Common myeloid progenitor, CD34-positive (primary cell): Measurements from ENCODE around the gene SLC25A43.

ENCODE experiments used
- CTCF ChIA-PET: fragments of 350-600 bp; sonication (Branson Sonifier 250); formaldehyde crosslinking; loops from one replicate; lab custom pipeline; 2021; ENCODE audit warnings: antibody characterized with exemption; lab: Charles Lee
- POLR2A ChIA-PET: fragments of 350-600 bp; sonication (Branson Sonifier 250); formaldehyde crosslinking; loops from one replicate; lab custom pipeline; 2021; ENCODE audit warnings: antibody characterized with exemption; lab: Charles Lee
- DNase-seq, 3 donors: peaks; one replicate each; pipeline versions ENCODE4 v3.0.0 to v3.0.0-alpha.2; 2013
- H3K27ac ChIP-seq, 2 experiments: 1 replicate in 1 of 2; 2 replicates in 1 of 2; pipeline ENCODE4 v1.7.0; 2013; ENCODE audit warnings: inconsistent platforms in 2 of 2, low read length in 2 of 2, mild to moderate bottlenecking in 2 of 2, low read depth in 1 of 2, moderate library complexity in 1 of 2; ENCODE audit not compliant: severe bottlenecking in 2 of 2, insufficient read depth in 1 of 2, poor library complexity in 1 of 2
- H3K27me3 ChIP-seq, 5 experiments: replicated peaks in 2 of 5; 1 replicate in 3 of 5; 2 replicates in 2 of 5; pipeline versions ENCODE4 v1.6.1 to v1.7.0; 2013; ENCODE audit warnings: low read length in 4 of 5, mild to moderate bottlenecking in 2 of 5, moderate library complexity in 2 of 5, inconsistent platforms in 1 of 5; ENCODE audit not compliant: insufficient read depth in 5 of 5, control insufficient read depth in 4 of 5
- H3K36me3 ChIP-seq, 4 experiments: 1 replicate in 2 of 4; 2 replicates in 2 of 4; pipeline versions ENCODE4 v1.6.1 to v1.7.0; 2013; ENCODE audit warnings: low read length in 3 of 4, control low read depth in 1 of 4, mild to moderate bottlenecking in 1 of 4; ENCODE audit not compliant: control insufficient read depth in 4 of 4, insufficient read depth in 4 of 4
- H3K4me1 ChIP-seq, 4 experiments: 1 replicate in 3 of 4; 2 replicates in 1 of 4; pipeline versions ENCODE4 v1.6.1 to v1.7.1; 2013; ENCODE audit warnings: low read length in 3 of 4, mild to moderate bottlenecking in 3 of 4, control low read depth in 1 of 4, inconsistent platforms in 1 of 4, moderate library complexity in 1 of 4; ENCODE audit not compliant: control insufficient read depth in 4 of 4, insufficient read depth in 4 of 4; ENCODE audit errors: control extremely low read depth in 1 of 4
- H3K4me3 ChIP-seq, 7 experiments: 1 replicate in 4 of 7; 2 replicates in 3 of 7; pipeline versions ENCODE4 v1.5.1 to v1.7.0; 2013; ENCODE audit warnings: mild to moderate bottlenecking in 7 of 7, low read length in 6 of 7, moderate library complexity in 6 of 7, inconsistent platforms in 2 of 7, low read depth in 2 of 7, control low read depth in 1 of 7; ENCODE audit not compliant: insufficient read depth in 4 of 7, control insufficient read depth in 1 of 7; ENCODE audit errors: extremely low read depth in 1 of 7
- H3K9me3 ChIP-seq, 5 experiments: 1 replicate in 4 of 5; 2 replicates in 1 of 5; pipeline versions ENCODE4 v1.6.1 to v1.7.1; 2013; ENCODE audit warnings: low read length in 4 of 5, mild to moderate bottlenecking in 2 of 5, inconsistent platforms in 1 of 5, low read depth in 1 of 5, moderate library complexity in 1 of 5; ENCODE audit not compliant: control insufficient read depth in 4 of 5, insufficient read depth in 2 of 5; ENCODE audit errors: control extremely low read depth in 1 of 5
- WGBS: methylation state at CpG from one replicate; pipeline ENCODE4 v1.1.5; 2013; ENCODE audit not compliant: insufficient coverage; 5-methylcytosine and 5-hydroxymethylcytosine counted together

The SLC25A43 gene

DNA sequence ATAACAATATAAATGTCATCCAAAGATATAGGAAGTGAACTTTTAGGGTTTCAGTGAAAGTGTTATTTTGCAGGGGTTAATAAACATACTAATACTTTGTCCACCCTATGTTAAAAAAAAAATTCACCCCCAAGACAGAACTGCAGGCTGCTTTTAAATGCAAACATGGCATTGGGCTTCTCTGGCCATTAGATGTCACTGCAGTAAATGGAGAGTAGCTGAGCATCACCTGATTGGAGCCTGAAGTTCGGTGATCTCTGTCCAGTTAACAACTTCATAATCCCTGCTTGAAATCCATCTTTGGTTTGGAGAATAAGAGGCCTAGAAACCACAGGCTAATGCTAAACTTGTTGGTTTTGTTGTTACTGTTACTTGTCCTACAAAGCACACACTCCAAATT is 18.7 kb downstream of the SLC25A43 start:
- H3K9me3 ChIP-seq, result no peaks in the 10 kb centered on the region
- no peak overlapping the region for H3K4me3 ChIP-seq
- no peaks in the 10 kb centered on the region for H3K4me1 ChIP-seq
- H3K36me3 ChIP-seq, result peaks cover 0 to 3% (median 0%) of the 10 kb centered on the region in 4 experiments
- no peak overlapping the region for H3K27ac ChIP-seq
- peaks cover 0 to 2% (median 0%) of the 10 kb centered on the region in 5 experiments for H3K27me3 ChIP-seq
- CTCF ChIA-PET, result interaction anchor here (0.6 to 2.4 kb wide), 7 partner anchors 9 to 95 kb away, joined by 3 to 8 read pairs (median 4); no protein-coding TSS in a partner anchor
- 38% methylated on average over 1 of the region's 1 CpG for WGBS
- POLR2A ChIA-PET, result no interaction called here
- DNase-seq, result peak in 2 of 3 donors; percentile 53 to 57

DNA sequence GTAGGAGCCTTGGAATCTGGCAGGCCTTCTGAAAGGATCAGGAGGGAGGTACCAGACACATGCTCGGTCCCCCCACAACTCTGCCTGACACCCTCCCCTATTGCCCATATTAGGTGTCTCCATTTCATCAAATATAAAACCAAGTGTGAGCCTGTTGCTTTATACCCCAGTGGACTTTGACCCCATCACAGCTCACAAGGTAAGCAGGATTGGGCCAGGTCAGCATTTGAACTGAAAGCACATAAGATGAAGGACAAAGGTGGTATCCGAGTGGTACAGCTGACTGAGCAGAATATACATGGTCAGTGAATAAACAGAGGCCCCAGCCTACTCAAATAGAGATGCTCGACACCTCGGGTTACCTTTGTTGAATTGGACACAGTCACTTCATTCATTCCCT is 20.0 kb downstream of the SLC25A43 start:
- no peaks in the 10 kb centered on the region for H3K4me1 ChIP-seq
- peaks cover 0 to 2% (median 0%) of the 10 kb centered on the region in 5 experiments for H3K27me3 ChIP-seq
- ChIA-PET POLR2A (no interaction called here), CTCF (interaction anchor here (0.9 to 1.5 kb wide), 4 partner anchors 8 to 69 kb away, joined by 4 to 6 read pairs (median 5); no protein-coding TSS in a partner anchor)
- H3K4me3 ChIP-seq, result no peak overlapping the region
- peaks cover 0 to 3% (median 0%) of the 10 kb centered on the region in 4 experiments for H3K36me3 ChIP-seq
- DNase-seq, result no peak
- H3K27ac ChIP-seq, result no peak overlapping the region
- no peaks in the 10 kb centered on the region for H3K9me3 ChIP-seq
- 92% methylated on average over 3 of the region's 4 CpGs for WGBS

DNA sequence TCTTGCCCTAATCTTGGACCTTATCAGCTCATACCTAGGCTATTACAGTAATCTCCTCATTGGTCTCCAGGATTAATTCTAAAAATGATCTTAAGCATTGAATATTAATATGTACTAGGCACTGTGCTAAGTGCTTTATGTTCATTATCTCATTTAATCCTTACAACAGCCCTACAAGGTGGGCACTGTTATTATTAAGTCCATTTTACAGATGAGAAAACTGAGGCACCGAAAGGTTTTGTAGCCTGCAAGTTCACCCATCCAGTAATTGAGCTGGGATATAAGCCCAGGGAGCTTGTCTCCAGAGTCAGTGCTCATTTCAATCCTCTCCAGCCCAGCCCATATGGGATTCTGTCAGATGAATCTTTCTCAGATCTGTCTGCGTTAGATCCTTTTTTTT is 20.8 kb downstream of the SLC25A43 start:
- POLR2A ChIA-PET, result no interaction called here
- CTCF ChIA-PET, result interaction anchor here (0.9 to 1.3 kb wide), 2 partner anchors 15 to 50 kb away, joined by 3 to 4 read pairs; no protein-coding TSS in a partner anchor

DNA sequence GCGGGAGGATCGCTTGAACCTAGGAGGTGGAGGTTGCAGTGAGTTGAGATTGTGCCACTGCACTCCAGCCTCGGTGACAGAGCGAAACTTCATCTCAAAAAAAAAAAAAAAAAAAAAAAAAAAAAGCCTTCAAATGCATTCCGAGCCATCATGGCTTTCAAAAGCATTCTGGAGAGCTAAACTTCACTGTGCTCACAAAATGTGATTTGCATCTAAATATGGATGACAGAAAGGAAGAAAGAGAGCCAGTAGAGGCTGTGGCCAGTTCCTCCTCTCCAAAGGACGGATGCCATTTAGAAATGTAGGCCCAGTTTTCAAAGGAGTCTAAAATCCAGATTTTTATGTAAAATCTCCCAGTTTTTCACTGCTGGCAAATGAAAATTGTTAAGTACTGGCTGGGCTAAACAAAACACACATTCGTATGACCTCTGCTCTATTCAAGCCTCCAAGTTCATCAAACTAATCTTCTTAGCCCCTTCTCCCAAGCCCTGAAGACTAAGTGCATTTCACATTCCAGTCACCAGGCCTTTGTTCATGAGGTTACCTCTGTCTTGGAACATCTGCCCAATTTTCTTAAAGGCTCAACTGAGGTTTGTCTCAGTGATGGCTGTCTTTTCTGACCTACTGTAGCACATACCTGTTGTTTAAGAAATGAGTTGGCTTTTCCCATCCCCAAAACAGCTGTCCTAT is 22.0 kb downstream of the SLC25A43 start:
- Histone ChIP-seq H3K9me3 (no peaks in the 10 kb centered on the region), H3K4me3 (no peak overlapping the region), H3K27me3 (peaks cover 0 to 2% (median 0%) of the 10 kb centered on the region in 5 experiments), H3K4me1 (peaks cover 0 to 10% (median 7%) of the 10 kb centered on the region in 4 experiments), H3K27ac (no peak overlapping the region), H3K36me3 (peaks cover 0 to 3% (median 0%) of the 10 kb centered on the region in 4 experiments)
- 81% methylated on average over 3 of the region's 7 CpGs for WGBS
- CTCF ChIA-PET, result no interaction called here
- POLR2A ChIA-PET, result no interaction called here
- DNase-seq, result no peak

More for the DNA sequence above, 20.8 kb downstream of the SLC25A43 start:
- Histone ChIP-seq H3K27me3 (peaks cover 0 to 2% (median 0%) of the 10 kb centered on the region in 5 experiments), H3K4me1 (peaks cover 0 to 2% (median 0%) of the 10 kb centered on the region in 4 experiments), H3K9me3 (no peaks in the 10 kb centered on the region), H3K27ac (no peak overlapping the region), H3K4me3 (no peak overlapping the region), H3K36me3 (peaks cover 0 to 3% (median 0%) of the 10 kb centered on the region in 4 experiments)
- no peak for DNase-seq
- WGBS, result 100% methylated on average over 1 of the region's 2 CpGs

DNA sequence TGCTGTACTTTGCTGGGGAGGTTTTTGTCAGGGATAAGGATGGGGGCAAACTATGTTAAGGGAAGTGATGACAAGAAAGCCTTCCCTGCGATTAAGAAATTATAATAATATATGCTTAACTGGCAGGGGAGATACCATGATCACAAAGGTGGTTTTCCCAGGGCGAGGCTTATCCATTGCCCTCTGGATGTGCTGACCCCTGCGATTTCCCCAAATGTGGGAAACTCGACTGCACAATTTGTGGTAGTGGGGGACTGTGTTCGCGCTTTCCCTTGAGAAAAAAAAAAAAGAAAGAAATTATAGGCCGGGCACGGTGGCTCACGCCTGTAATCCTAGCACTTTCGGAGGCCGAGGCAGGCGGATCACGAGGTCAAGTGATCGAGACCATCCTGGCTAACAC is 24.5 kb downstream of the SLC25A43 start:
- Histone ChIP-seq H3K27me3 (no peaks in the 10 kb centered on the region), H3K9me3 (no peaks in the 10 kb centered on the region), H3K36me3 (peaks cover 0 to 3% (median 0%) of the 10 kb centered on the region in 4 experiments), H3K27ac (no peak overlapping the region), H3K4me3 (no peak overlapping the region), H3K4me1 (peaks cover 0 to 32% (median 28%) of the 10 kb centered on the region in 4 experiments)
- no peak for DNase-seq
- WGBS, result 95% methylated on average over 5 of the region's 14 CpGs
- ChIA-PET POLR2A (no interaction called here), CTCF (no interaction called here)

DNA sequence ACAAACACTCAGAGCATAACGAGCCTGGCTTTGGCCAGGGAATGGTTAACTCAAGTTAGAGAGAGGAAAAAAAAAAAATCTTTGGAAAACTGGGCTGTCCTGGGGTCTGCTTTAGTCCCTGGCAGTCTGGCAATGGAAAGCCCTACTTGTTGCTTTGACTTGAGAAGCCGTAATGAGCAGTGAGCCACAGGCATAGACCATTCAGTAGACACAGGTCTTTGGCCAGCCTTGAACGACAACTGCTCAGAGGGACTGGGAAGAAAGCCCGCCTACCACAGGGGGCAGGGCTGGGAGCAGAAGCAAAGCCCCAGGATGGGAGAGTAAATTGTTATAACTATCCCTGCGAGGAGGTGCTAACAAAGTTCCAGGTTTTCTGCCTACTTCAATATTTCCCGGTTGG is 25.9 kb downstream of the SLC25A43 start:
- 66% methylated on average over 5 of the region's 6 CpGs for WGBS
- Histone ChIP-seq H3K36me3 (no peaks in the 10 kb centered on the region), H3K4me3 (no peak overlapping the region), H3K9me3 (no peaks in the 10 kb centered on the region), H3K27ac (no peak overlapping the region), H3K27me3 (no peaks in the 10 kb centered on the region), H3K4me1 (peaks cover 0 to 34% (median 28%) of the 10 kb centered on the region in 4 experiments)
- CTCF ChIA-PET, result interaction anchor here (1.0 kb wide), 1 partner anchor 9 kb away, joined by 3 read pairs; no protein-coding TSS in a partner anchor
- POLR2A ChIA-PET, result no interaction called here
- no peak for DNase-seq
